Glutamatergic neuron (in vitro differentiated cells): ENCODE results near the gene KHSRP. TPM values are rescaled to one million over a fixed set of nuclear protein-coding genes. Genes with fewer than 3 reads are reported as not detected.

Experiments
- DNase-seq: peaks from one replicate; pipeline ENCODE4 v3.0.0; 2022
- H3K27ac Mint-ChIP-seq: one replicate; pipeline ENCODE4 v1.8.0; 2020; ENCODE audit warnings: mild to moderate bottlenecking, mixed read lengths, inconsistent platforms; ENCODE audit not compliant: unreplicated experiment
- H3K27me3 Mint-ChIP-seq: one replicate; pipeline ENCODE4 v1.8.0; 2020; ENCODE audit warnings: mild to moderate bottlenecking, moderate library complexity, mixed read lengths, inconsistent platforms; ENCODE audit not compliant: unreplicated experiment
- H3K36me3 Mint-ChIP-seq: one replicate; pipeline ENCODE4 v1.8.0; 2020; ENCODE audit warnings: mild to moderate bottlenecking, mixed read lengths, inconsistent platforms; ENCODE audit not compliant: unreplicated experiment
- H3K4me1 Mint-ChIP-seq: one replicate; pipeline ENCODE4 v1.8.0; 2020; ENCODE audit warnings: mild to moderate bottlenecking, low read depth, mixed read lengths, inconsistent platforms; ENCODE audit not compliant: unreplicated experiment
- H3K4me3 Mint-ChIP-seq: one replicate; pipeline ENCODE4 v1.8.0; 2020; ENCODE audit warnings: mild to moderate bottlenecking, mixed read lengths, inconsistent platforms; ENCODE audit not compliant: unreplicated experiment
- H3K9me3 Mint-ChIP-seq: one replicate; pipeline ENCODE4 v1.8.0; 2020; ENCODE audit warnings: mild to moderate bottlenecking, moderate library complexity, mixed read lengths, inconsistent platforms; ENCODE audit not compliant: unreplicated experiment
- CTCF ChIP-seq: fragments of 200-600 bp; sonication (generic); IDR thresholded peaks from one replicate; pipeline ENCODE4 v1.5.0; 2021; ENCODE audit not compliant: partially characterized antibody, unreplicated experiment
- total RNA-seq: library from RNA; stranded (reverse); fragmentation: NEBNext Ultra II Directional; extraction: Animal tissue kit (Norgen Biotek cat#: 25700); gene quantifications from one replicate; pipeline ENCODE4 v1.2.1, GENCODE V29; 2021; ENCODE audit not compliant: unreplicated experiment

Gene KHSRP
- total RNA-seq, 1 donor from 2014 or later: 318 TPM

GRCh38 chr19:6413721-6414643 is 10.6 kb downstream of the KHSRP start:
- no peaks in the 10 kb centered on the region for H3K36me3 Mint-ChIP-seq
- peak; percentile 35 for DNase-seq

GRCh38 chr19:6413291-6413690 is 11.3 kb downstream of the KHSRP start:
- Mint-ChIP-seq H3K27ac (no peak overlapping the region), H3K4me3 (no peak overlapping the region), H3K4me1 (peaks cover 1% of the 10 kb centered on the region), H3K27me3 (peaks cover 3% of the 10 kb centered on the region), H3K36me3 (no peaks in the 10 kb centered on the region), H3K9me3 (peaks cover 2% of the 10 kb centered on the region)
- no peak for TF ChIP-seq CTCF
- DNase-seq: no peak

More at GRCh38 chr19:6413721-6414643, 10.6 kb downstream of the KHSRP start:
- TF ChIP-seq CTCF: no peak
- peaks cover 2% of the 10 kb centered on the region for H3K9me3 Mint-ChIP-seq
- no peak overlapping the region for H3K4me3 Mint-ChIP-seq
- peaks cover 1% of the 10 kb centered on the region for H3K4me1 Mint-ChIP-seq
- H3K27me3 Mint-ChIP-seq: peaks cover 3% of the 10 kb centered on the region
- no peak overlapping the region for H3K27ac Mint-ChIP-seq

GRCh38 chr19:6412447-6413091 is 12.0 kb downstream of the KHSRP start:
- peaks cover 2% of the 10 kb centered on the region for H3K9me3 Mint-ChIP-seq

GRCh38 chr19:6412061-6412446 is 12.6 kb downstream of the KHSRP start:
- peaks cover 2% of the 10 kb centered on the region for H3K9me3 Mint-ChIP-seq
- no peak for TF ChIP-seq CTCF
- no peaks in the 10 kb centered on the region for H3K36me3 Mint-ChIP-seq
- peaks cover 3% of the 10 kb centered on the region for H3K27me3 Mint-ChIP-seq
- H3K4me1 Mint-ChIP-seq: peaks cover 1% of the 10 kb centered on the region
- no peak for DNase-seq
- H3K4me3 Mint-ChIP-seq: no peak overlapping the region
- H3K27ac Mint-ChIP-seq: no peak overlapping the region

More at GRCh38 chr19:6412447-6413091, 12.0 kb downstream of the KHSRP start:
- H3K4me3 Mint-ChIP-seq: no peak overlapping the region
- no peaks in the 10 kb centered on the region for H3K36me3 Mint-ChIP-seq
- no peak overlapping the region for H3K27ac Mint-ChIP-seq
- DNase-seq: peak; percentile 34
- H3K4me1 Mint-ChIP-seq: peaks cover 1% of the 10 kb centered on the region
- H3K27me3 Mint-ChIP-seq: peaks cover 3% of the 10 kb centered on the region
- TF ChIP-seq CTCF: peak; percentile 53

- Mint-ChIP-seq H3K4me3 (no peak overlapping the region), H3K27me3 (no peaks in the 10 kb centered on the region), H3K9me3 (no peaks in the 10 kb centered on the region), H3K36me3 (no peaks in the 10 kb centered on the region), H3K4me1 (peaks cover 1% of the 10 kb centered on the region), H3K27ac (no peak overlapping the region)
- no peak for DNase-seq
- no peak for TF ChIP-seq CTCF
Observed at GRCh38 chr19:6409346-6409745, 15.3 kb downstream of the KHSRP start.
